Heart right ventricle (tissue), 16 donors: ENCODE results near the gene ATXN1. TPM values are rescaled to one million over a fixed set of nuclear protein-coding genes. Genes with fewer than 3 reads are reported as not detected.

Experiments
- ATAC-seq, 8 donors: fragments of 200-7000 bp; cut with Tn5 transposase; one replicate each; pipeline ENCODE4 v1.9.1; 2020; ENCODE audit warnings: mild to moderate bottlenecking in 8 of 8, moderate library complexity in 8 of 8, moderate number of reproducible peaks in 1 of 8
- DNase-seq, 2 donors: peaks; one replicate each; pipeline ENCODE4 v3.0.0-alpha.2; 2020
- H3K27ac ChIP-seq, 10 donors: fragments of 200-600 bp; sonication (generic) in 2 of 10; one replicate each; pipeline versions ENCODE4 v1.5.0 to v1.8.0; 2020 to 2022; ENCODE audit warnings: mild to moderate bottlenecking in 3 of 10
- H3K27me3 ChIP-seq, 7 donors: fragments of 200-600 bp; one replicate each; pipeline ENCODE4 v1.8.0; 2021 to 2022; ENCODE audit warnings: mild to moderate bottlenecking in 2 of 7
- H3K36me3 ChIP-seq, 9 donors: fragments of 200-600 bp; sonication (generic) in 1 of 9; one replicate each; pipeline versions ENCODE4 v1.5.0 to v1.8.0; 2020 to 2022; ENCODE audit warnings: mild to moderate bottlenecking in 2 of 9
- H3K4me1 ChIP-seq, 9 donors: fragments of 200-600 bp; sonication (generic) in 1 of 9; one replicate each; pipeline versions ENCODE4 v1.5.0 to v1.8.0; 2020 to 2022; ENCODE audit warnings: mild to moderate bottlenecking in 4 of 9
- H3K4me3 ChIP-seq, 10 donors: fragments of 200-600 bp; sonication (generic) in 2 of 10; one replicate each; pipeline versions ENCODE4 v1.5.0 to v1.8.0; 2020 to 2022; ENCODE audit warnings: mild to moderate bottlenecking in 7 of 10, moderate library complexity in 2 of 10
- H3K9me3 ChIP-seq, 11 donors: fragments of 200-600 bp in 10 of 11; sonication (generic) in 2 of 11; one replicate each; pipeline versions ENCODE4 v1.5.0 to v1.8.0; 2013 to 2022; ENCODE audit warnings: mild to moderate bottlenecking in 2 of 11, control low read depth in 1 of 11, moderate library complexity in 1 of 11
- CTCF ChIP-seq, 9 donors: fragments of 200-600 bp; sonication (generic) in 2 of 9; IDR thresholded peaks; one replicate each; pipeline versions ENCODE4 v1.5.0 to v1.8.0; 2021 to 2022; ENCODE audit warnings: antibody characterized with exemption in 9 of 9, mild to moderate bottlenecking in 5 of 9, moderate library complexity in 1 of 9
- WGBS, 2 donors: extraction: QIAGEN DNeasy Blood & Tissue Kit; methylation state at CpG; one replicate each; pipeline ENCODE4 v1.1.7; 2013; ENCODE audit warnings: inconsistent platforms in 1 of 2; 5-methylcytosine and 5-hydroxymethylcytosine counted together
- intact Hi-C, 10 donors: fragments of 100-400 bp; cut with DNase I; formaldehyde crosslinking; loops; one replicate each; pipeline versions ENCODE4 v1.11.1 to v1.14.2; 2022
- polyA plus RNA-seq, 2 donors: library from polyadenylated mRNA; stranded (reverse); fragments of 200-250 nt; gene quantifications; one replicate each; pipeline ENCODE4 v1.2.3, GENCODE V29; 2013
- total RNA-seq, 10 donors: library from RNA; stranded (reverse); fragmentation: NEBNext Ultra II Directional in 3 of 10; extraction: Animal tissue kit (Norgen Biotek cat#: 25700) in 3 of 10; gene quantifications; one replicate each; pipeline versions ENCODE4 v1.2.1 to v1.2.4, GENCODE V29; 2021 to 2023
- donor health status: Arrhythmogenic right ventricular cardiomyopathy.
- donor health status: ischemic (EF 13 %, LVEDD 7.1; RV severe dilation, severe dysfunction).
- donor health status: healthy with polysubstance abuse.
- donor health status: DM: no; HTN: yes; CAD: no.
- donor health status: DM: no; HTN: no; CAD: no.
- donor health status: ischemic (EF 25% LVEDD 6.9; RV normal size, moderate dysfunction).
- donor health status: ischemic (EF 25% LVEDD 5.7; RV mildly dilated, moderate dysfunction).
- donor health status: healthy.
- donor health status: DM: yes; HTN: yes; CAD: no.
- donor health status: Ischemic cardiomyopathy.
- donor health status: ischemic (EF 35%, LVEDD 5.7; RV mildly dilated, moderate dysfunction).
- donor health status: nonischemic (EF 11% LVEDD 7.7; RV severe dilation, severe dysfunction).
- donor health status: DM: yes; HTN: yes; CAD: no.
- donor health status: PGD.
- donor health status: ischemic (EF 29% LVEDD 5.4; RV normal size, mild dysfunction).
- donor health status: nonischemic (EF 23%, LVEDD 6.1; RV moderate dilation, normal function).

The ATXN1 gene
- total and polyA plus RNA-seq, 12 donors, result 4.1 to 46.5 (median 40.3) TPM

DNA sequence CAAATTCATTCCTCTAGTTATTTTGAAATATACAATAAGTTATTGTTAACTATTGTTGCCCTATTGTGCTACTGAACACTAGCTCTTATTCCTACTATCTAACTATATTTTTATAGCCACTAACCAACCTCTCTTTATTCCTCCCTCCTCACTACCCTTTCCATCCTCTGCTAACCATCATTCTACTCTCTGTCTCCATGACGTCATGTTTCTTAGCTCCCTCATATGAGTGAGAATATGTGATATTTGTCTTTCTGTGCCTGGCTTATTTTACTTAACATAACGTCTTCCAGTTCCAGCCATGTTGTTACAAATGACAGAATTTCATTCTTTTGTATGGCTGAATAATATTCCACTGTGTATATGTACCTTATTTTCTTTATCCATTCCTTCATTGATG, 95.3 kb downstream of the ATXN1 start:
- intact Hi-C loops, result no loop called here
- Histone ChIP-seq H3K9me3 (peaks cover 0 to 11% (median 0%) of the 10 kb centered on the region in 11 donors), H3K36me3 (peaks cover 0 to 9% (median 0%) of the 10 kb centered on the region in 9 donors), H3K4me3 (no peak overlapping the region), H3K4me1 (peaks cover 4 to 46% (median 32%) of the 10 kb centered on the region in 9 donors), H3K27ac (no peak overlapping the region), H3K27me3 (no peaks in the 10 kb centered on the region)
- ATAC-seq, result no peak
- DNase-seq, result no peak
- 95 to 97% methylated on average over 2 of the region's 2 CpGs for WGBS, 2 donors
- no peak for TF ChIP-seq CTCF (IDR thresholded peaks at IDR 0.05)

DNA sequence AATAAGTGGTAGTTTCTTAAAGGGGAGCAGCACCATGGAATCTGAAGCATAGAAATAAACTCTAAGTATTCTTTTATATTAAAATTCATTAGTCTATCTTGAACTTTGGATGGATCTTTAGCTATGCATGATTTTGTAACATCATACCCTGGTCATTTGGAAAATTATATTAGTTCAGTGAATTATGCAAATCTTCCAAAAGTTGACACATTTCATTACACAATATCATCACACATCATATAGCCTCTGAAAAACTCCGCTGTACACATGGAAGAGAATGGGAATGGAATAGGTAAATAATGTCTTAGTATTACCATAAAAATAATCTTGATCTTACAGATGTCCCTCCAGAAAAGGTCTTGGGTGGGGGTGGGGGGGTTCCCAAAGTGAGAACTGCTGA, 96.1 kb downstream of the ATXN1 start:
- TF ChIP-seq CTCF (IDR thresholded peaks at IDR 0.05), result no peak

DNA sequence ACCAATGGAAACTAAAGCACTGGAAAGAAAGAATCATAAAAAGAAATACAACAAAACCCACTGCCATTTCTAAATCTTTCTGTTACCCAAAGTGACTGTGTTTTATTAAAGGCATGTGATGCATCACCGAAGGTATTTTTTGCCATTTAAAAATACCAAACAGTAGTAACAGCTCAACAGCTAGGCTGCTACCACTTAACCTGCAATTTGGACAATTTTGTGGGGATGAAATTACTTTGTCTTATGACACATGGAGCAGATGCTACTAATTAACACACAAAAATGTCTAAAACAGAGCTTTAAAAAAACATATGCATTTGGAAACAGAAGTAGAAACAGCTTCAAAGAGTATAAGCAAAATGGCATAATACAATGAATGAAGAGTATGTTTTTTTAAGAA, 97.4 kb downstream of the ATXN1 start:
- TF ChIP-seq CTCF (IDR thresholded peaks at IDR 0.05), result no peak
- Histone ChIP-seq H3K27me3 (no peaks in the 10 kb centered on the region), H3K36me3 (peaks cover 0 to 9% (median 0%) of the 10 kb centered on the region in 9 donors), H3K9me3 (peaks cover 0 to 11% (median 0%) of the 10 kb centered on the region in 11 donors), H3K27ac (no peak overlapping the region), H3K4me1 (peaks cover 0 to 34% (median 20%) of the 10 kb centered on the region in 9 donors), H3K4me3 (no peak overlapping the region)
- WGBS, 2 donors, result 66 to 84% methylated on average over 1 of the region's 1 CpG
- intact Hi-C loops, result no loop called here
- ATAC-seq (no peak), DNase-seq (no peak)

More for the DNA sequence above, 96.1 kb downstream of the ATXN1 start:
- Histone ChIP-seq H3K9me3 (peaks cover 0 to 11% (median 0%) of the 10 kb centered on the region in 11 donors), H3K27me3 (no peaks in the 10 kb centered on the region), H3K36me3 (peaks cover 0 to 9% (median 0%) of the 10 kb centered on the region in 9 donors), H3K27ac (no peak overlapping the region), H3K4me3 (no peak overlapping the region), H3K4me1 (peaks cover 4 to 38% (median 24%) of the 10 kb centered on the region in 9 donors)
- ATAC-seq, result no peak
- intact Hi-C loops, result no loop called here
- DNase-seq, result no peak
- 95 to 100% methylated on average over 1 of the region's 1 CpG for WGBS, 2 donors

- Histone ChIP-seq H3K27me3 (no peaks in the 10 kb centered on the region), H3K9me3 (peaks cover 0 to 11% (median 0%) of the 10 kb centered on the region in 11 donors), H3K36me3 (peaks cover 0 to 39% (median 3%) of the 10 kb centered on the region in 9 donors), H3K27ac (peak overlapping the region in 1 of 10 donors; percentile 44), H3K4me3 (no peak overlapping the region), H3K4me1 (peaks cover 0 to 33% (median 10%) of the 10 kb centered on the region in 9 donors)
- WGBS, 2 donors, result 31 to 32% methylated on average over 1 of the region's 1 CpG
- DNase-seq, result no peak
- ATAC-seq, result no peak
- intact Hi-C loops, result no loop called here
- no peak for TF ChIP-seq CTCF (IDR thresholded peaks at IDR 0.05)
Observed at GRCh38 chr6:16660157-16660497, 101.1 kb downstream of the ATXN1 start.
